Upper lobe of left lung (tissue), 6 donors: Measurements from ENCODE around the gene LYST. TPM values are rescaled to one million over a fixed set of nuclear protein-coding genes. Genes with fewer than 3 reads are reported as not detected.

Source experiments
- ATAC-seq, 2 donors: fragments of 200-7000 bp; cut with Tn5 transposase; one replicate each; pipeline ENCODE4 v1.9.1; 2022; ENCODE audit warnings: mild to moderate bottlenecking in 2 of 2, moderate library complexity in 2 of 2; ENCODE audit not compliant: low FRiP score in 2 of 2
- DNase-seq, 2 donors: peaks; one replicate each; pipeline ENCODE4 v3.0.0-alpha.2; 2019 to 2020
- H3K27ac ChIP-seq, 4 donors: fragments of 200-600 bp; sonication (generic); one replicate each; pipeline ENCODE4 v1.5.1; 2016 to 2019
- H3K27me3 ChIP-seq, 4 donors: fragments of 200-600 bp; sonication (generic); one replicate each; pipeline ENCODE4 v1.5.1; 2017 to 2019
- H3K36me3 ChIP-seq, 4 donors: fragments of 200-600 bp; sonication (generic); one replicate each; pipeline ENCODE4 v1.5.1; 2016 to 2019
- H3K4me1 ChIP-seq, 4 donors: fragments of 200-600 bp; sonication (generic); one replicate each; pipeline ENCODE4 v1.5.1; 2018 to 2019
- H3K4me3 ChIP-seq, 4 donors: fragments of 200-600 bp; sonication (generic); one replicate each; pipeline ENCODE4 v1.5.1; 2017 to 2019; ENCODE audit warnings: mild to moderate bottlenecking in 2 of 4, moderate library complexity in 1 of 4
- H3K9me3 ChIP-seq, 4 donors: fragments of 200-600 bp; sonication (generic); one replicate each; pipeline ENCODE4 v1.5.1; 2018 to 2019
- EP300 ChIP-seq, 4 donors: sonication (generic); formaldehyde crosslinking; IDR thresholded peaks; one replicate each; pipeline ENCODE4 v1.5.1; 2017; ENCODE audit warnings: antibody characterized with exemption in 4 of 4, control low read depth in 2 of 4
- POLR2A ChIP-seq, 4 donors: fragments of 450-650 bp; IDR thresholded peaks; one replicate each; pipeline ENCODE4 v1.5.1; 2016 to 2017; ENCODE audit warnings: antibody characterized with exemption in 4 of 4, mild to moderate bottlenecking in 2 of 4
- POLR2AphosphoS5 ChIP-seq, 2 donors: sonication (generic); formaldehyde crosslinking; IDR thresholded peaks; one replicate each; pipeline ENCODE4 v1.5.1; 2017; ENCODE audit warnings: antibody characterized with exemption in 2 of 2
- WGBS, 2 donors: methylation state at CpG; one replicate each; pipeline ENCODE4 v1.1.5; 2017 to 2018; 5-methylcytosine and 5-hydroxymethylcytosine counted together
- total RNA-seq, 6 donors: library from RNA; depleted of rRNA in 4 of 6; stranded (reverse); fragments of >200 nt in 4 of 6; gene quantifications; one replicate each; pipeline versions ENCODE4 v1.1.0 to v1.2.1, GENCODE V29; 2016 to 2021
- TF ChIP-seq, protein P1 (sequence below), 6 experiments: fragments of 450-650 bp in 4 of 6; fragments of 200-600 bp in 2 of 6; sonication (generic) in 2 of 6; IDR thresholded peaks; one replicate each; pipeline ENCODE4 v1.5.1; 2016 to 2019; ENCODE audit warnings: antibody characterized with exemption in 6 of 6
- donor health status: DM: no; HTN: no; CAD: no; lungs with moderate emphysema.
- donor health status: DM: no; HTN: yes; CAD: no; lungs with severe emphysema.

Gene LYST
- total RNA-seq, 6 donors from 2014 or later, result 34.0 to 87.0 (median 54.0) TPM

DNA sequence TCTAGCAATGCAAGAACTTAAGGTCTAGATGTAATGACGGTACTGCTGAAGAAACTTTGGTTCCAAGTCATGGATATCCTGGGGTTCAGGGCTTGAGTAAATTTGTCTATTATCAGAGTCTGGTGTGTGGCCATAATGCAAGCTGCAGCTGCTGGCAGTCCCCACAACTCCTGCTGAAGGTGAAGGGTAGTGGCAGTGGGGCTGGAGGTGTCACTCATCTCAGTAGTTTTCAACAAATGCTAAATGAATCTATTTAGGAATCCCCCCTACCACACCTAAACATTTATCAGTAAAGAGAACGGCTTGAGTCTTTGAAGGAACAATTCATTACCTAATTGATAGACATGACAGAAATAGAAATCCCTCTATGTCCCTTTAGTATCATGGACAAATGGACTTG, 118.0 kb downstream of the LYST start:
- ATAC-seq, result no peak
- Histone ChIP-seq H3K4me1 (no peaks in the 10 kb centered on the region), H3K4me3 (no peak overlapping the region), H3K36me3 (peaks cover 0 to 74% (median 21%) of the 10 kb centered on the region in 4 donors), H3K27me3 (no peaks in the 10 kb centered on the region), H3K27ac (no peak overlapping the region), H3K9me3 (no peaks in the 10 kb centered on the region)
- no peak for DNase-seq
- TF ChIP-seq POLR2AphosphoS5 (IDR thresholded peaks at IDR 0.05), result no peak
- TF ChIP-seq, protein P1, sequence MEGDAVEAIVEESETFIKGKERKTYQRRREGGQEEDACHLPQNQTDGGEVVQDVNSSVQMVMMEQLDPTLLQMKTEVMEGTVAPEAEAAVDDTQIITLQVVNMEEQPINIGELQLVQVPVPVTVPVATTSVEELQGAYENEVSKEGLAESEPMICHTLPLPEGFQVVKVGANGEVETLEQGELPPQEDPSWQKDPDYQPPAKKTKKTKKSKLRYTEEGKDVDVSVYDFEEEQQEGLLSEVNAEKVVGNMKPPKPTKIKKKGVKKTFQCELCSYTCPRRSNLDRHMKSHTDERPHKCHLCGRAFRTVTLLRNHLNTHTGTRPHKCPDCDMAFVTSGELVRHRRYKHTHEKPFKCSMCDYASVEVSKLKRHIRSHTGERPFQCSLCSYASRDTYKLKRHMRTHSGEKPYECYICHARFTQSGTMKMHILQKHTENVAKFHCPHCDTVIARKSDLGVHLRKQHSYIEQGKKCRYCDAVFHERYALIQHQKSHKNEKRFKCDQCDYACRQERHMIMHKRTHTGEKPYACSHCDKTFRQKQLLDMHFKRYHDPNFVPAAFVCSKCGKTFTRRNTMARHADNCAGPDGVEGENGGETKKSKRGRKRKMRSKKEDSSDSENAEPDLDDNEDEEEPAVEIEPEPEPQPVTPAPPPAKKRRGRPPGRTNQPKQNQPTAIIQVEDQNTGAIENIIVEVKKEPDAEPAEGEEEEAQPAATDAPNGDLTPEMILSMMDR (IDR thresholded peaks at IDR 0.05), result no peak
- no peak for TF ChIP-seq EP300 (IDR thresholded peaks at IDR 0.05)
- no peak for TF ChIP-seq POLR2A (IDR thresholded peaks at IDR 0.05)
- WGBS, 2 donors, result 93% methylated on average over 2 of the region's 2 CpGs

DNA sequence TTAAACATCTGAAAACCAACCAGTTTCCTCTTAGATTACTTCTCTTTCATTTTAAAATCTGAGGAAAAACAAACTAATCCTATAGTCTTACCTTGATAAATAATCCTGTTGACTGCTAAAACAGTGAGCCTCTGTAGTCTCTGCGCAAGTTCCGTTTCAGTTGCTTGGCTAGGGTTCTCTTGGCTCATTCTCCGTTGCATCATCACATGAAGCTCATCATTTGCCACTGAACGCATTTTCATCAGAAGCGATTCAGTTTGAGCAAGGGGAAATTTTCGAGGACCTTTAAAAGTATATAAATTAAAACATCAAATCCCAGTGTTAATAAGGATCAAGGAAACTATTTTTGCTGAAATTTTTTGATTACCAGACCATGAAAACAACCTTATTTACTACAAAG, 120.5 kb downstream of the LYST start:
- H3K9me3 ChIP-seq, result no peaks in the 10 kb centered on the region
- no peaks in the 10 kb centered on the region for H3K27me3 ChIP-seq
- DNase-seq (no peak), ATAC-seq (no peak)
- TF ChIP-seq POLR2A (IDR thresholded peaks at IDR 0.05) (no peak), EP300 (IDR thresholded peaks at IDR 0.05) (no peak), POLR2AphosphoS5 (IDR thresholded peaks at IDR 0.05) (no peak)
- TF ChIP-seq, protein P1 (IDR thresholded peaks at IDR 0.05), result no peak
- peaks cover 7 to 79% (median 32%) of the 10 kb centered on the region in 4 donors for H3K36me3 ChIP-seq
- WGBS, 2 donors, result 85 to 90% methylated on average over 6 of the region's 6 CpGs
- no peak overlapping the region for H3K4me3 ChIP-seq
- no peak overlapping the region for H3K27ac ChIP-seq
- H3K4me1 ChIP-seq, result no peaks in the 10 kb centered on the region

DNA sequence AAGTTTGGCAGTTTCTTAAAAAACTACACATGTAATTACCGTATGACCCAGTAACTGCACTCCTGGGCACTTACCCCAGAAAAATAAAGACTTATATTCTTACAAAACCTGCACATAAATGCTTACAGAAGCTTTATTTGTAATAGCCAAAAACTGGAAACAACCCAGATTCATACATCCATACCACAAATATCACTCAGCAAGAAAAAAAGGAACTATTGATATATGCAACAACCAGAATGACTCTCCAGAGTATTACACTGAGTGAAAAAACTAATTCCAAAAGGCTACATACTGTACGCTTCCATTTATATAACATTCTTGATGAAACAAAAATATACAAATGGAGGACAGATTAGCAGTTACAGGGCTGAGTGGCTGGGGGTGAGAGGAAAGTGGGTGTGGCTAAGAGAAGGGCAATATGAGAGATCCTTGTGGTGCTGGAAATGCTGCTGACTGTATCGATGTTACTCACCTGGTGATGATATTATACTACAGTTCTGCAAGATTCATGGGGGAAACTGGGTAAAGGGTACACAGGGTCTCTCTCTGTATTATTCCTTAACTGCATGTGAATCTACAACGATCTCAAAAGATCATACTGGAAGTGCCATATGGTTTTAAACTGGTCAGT, 121.1 kb downstream of the LYST start:
- 72 to 83% methylated on average over 4 of the region's 4 CpGs for WGBS, 2 donors
- H3K4me3 ChIP-seq, result no peak overlapping the region
- H3K36me3 ChIP-seq, result peaks cover 12 to 79% (median 33%) of the 10 kb centered on the region in 4 donors

DNA sequence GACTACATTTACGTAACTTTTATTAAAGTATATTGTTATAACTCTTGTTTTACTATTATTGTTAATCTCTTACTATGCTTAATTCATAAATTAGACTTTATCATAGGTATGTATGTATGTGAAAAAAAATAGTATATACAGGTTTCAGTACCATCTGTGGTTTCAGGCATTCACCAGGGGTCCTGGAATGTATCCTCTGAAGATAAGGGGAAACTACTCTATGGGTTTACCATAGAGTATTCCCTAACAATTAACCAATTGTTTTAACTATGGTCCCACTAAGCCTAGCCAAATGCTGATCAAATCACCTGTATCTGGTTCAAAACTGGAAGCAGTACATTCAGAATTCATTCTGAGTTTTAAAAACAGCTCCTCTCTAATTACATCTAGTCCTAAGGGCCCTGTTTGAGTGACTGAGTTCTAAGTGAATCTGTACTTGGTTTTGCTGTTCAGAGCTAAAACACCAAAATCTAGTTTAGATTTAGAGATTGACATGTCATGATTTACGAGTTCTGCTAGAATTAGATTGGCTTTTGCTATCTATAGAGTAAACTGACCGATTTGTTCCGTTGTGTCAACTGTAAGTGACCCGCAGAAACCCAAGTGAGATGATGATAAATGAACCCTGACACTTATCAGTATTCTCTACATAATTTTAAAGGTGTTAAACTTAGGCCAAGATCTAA, 123.6 kb downstream of the LYST start:
- no peak overlapping the region for H3K4me3 ChIP-seq
- WGBS, 2 donors, result 96 to 99% methylated on average over 5 of the region's 5 CpGs
- DNase-seq (no peak), ATAC-seq (no peak)
- H3K9me3 ChIP-seq, result no peaks in the 10 kb centered on the region
- TF ChIP-seq POLR2A (IDR thresholded peaks at IDR 0.05) (no peak), POLR2AphosphoS5 (IDR thresholded peaks at IDR 0.05) (no peak), EP300 (IDR thresholded peaks at IDR 0.05) (no peak)
- TF ChIP-seq, protein P1 (IDR thresholded peaks at IDR 0.05), result no peak
- H3K4me1 ChIP-seq, result no peaks in the 10 kb centered on the region
- peaks cover 16 to 79% (median 40%) of the 10 kb centered on the region in 4 donors for H3K36me3 ChIP-seq
- no peak overlapping the region for H3K27ac ChIP-seq
- no peaks in the 10 kb centered on the region for H3K27me3 ChIP-seq

More for the DNA sequence above, 121.1 kb downstream of the LYST start:
- no peaks in the 10 kb centered on the region for H3K27me3 ChIP-seq
- no peak for ATAC-seq
- no peak overlapping the region for H3K27ac ChIP-seq
- DNase-seq, result no peak
- TF ChIP-seq POLR2A (IDR thresholded peaks at IDR 0.05) (no peak), EP300 (IDR thresholded peaks at IDR 0.05) (no peak), POLR2AphosphoS5 (IDR thresholded peaks at IDR 0.05) (no peak)
- TF ChIP-seq, protein P1 (IDR thresholded peaks at IDR 0.05), result no peak
- no peaks in the 10 kb centered on the region for H3K9me3 ChIP-seq
- no peaks in the 10 kb centered on the region for H3K4me1 ChIP-seq
